CD4-positive, alpha-beta T cell treated with Interleukin-15 for 1 hour (primary cell): ENCODE measurements around the gene ASPN.

Source experiments
- DNase-seq: peaks from one replicate; pipeline ENCODE4 v3.0.0-alpha.2; 2020

The ASPN gene

DNA sequence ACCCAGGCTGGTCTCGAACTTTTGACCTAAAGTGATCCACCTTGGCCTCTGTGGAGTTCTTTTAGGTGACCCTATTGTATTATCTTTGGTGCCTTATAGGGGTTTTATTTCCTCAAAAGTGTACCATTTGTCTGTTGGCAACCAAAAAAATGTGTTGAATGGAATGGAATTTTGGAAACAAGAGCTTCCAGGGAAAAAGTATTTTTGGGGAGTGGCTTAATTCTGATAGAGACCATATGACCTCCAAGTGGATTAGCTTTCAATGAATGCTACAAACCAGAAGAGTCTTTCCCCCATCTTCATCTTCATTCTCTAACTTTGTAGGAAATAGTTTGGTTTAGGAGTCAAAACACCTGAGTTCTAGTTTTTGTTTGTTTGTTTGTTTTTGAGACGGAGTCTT is 74.5 kb downstream of the ASPN start:
- no peak for DNase-seq

DNA sequence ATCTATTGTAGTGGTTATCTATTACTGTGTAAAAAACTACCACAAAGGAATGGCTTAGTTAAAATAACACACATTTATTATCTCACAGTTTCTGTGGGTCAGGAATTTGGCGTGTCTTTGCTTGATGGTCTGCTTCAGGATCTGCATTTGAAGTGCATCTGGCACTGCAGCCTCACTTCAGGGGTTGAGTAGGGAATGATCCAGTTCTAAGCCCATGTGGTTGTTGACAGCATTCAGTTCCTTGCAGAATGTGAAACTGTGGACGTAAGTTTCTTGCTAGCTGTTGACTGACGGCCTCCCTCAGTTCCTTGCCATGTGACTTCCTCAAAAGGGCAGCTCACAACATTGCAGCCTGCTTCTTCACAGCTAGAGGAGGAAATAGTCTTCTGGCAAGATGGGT is 75.8 kb downstream of the ASPN start:
- peak; percentile 58 for DNase-seq
